Measurements from ENCODE around the gene MYL7.

GRCh38 chr7:44167920-44168319 lies 26.8 kb upstream of the MYL7 start:
- TF ChIP-seq ZFP1 (CRISPR knock-in tag; IDR thresholded peaks at IDR 0.05) (no peak), ZNF34 (CRISPR knock-in tag; IDR thresholded peaks at IDR 0.05; ENCODE audit: borderline replicate concordance) (no peak), HDAC2 (CRISPR knock-in tag; IDR thresholded peaks at IDR 0.05) (no peak), ZBTB20 (CRISPR knock-in tag; IDR thresholded peaks at IDR 0.05; ENCODE audit: borderline replicate concordance, low read depth) (no peak), HES4 (CRISPR knock-in tag; IDR thresholded peaks at IDR 0.05; ENCODE audit: borderline replicate concordance) (no peak), BCLAF1 (IDR thresholded peaks at IDR 0.05) (no peak)
